Adrenal gland (tissue), 12 donors: ENCODE measurements around the gene TMEM18. TPM values are rescaled to one million over a fixed set of nuclear protein-coding genes. Genes with fewer than 3 reads are reported as not detected.
"Not testable (repeated sequence)": the region's sequence is repeated elsewhere in the genome, so short reads cannot be mapped to it uniquely, and the experiment has no call there.

Experiments
- DNase-seq, 7 donors: peaks; one replicate each; pipeline ENCODE4 v3.0.0-alpha.2; 2019 to 2020
- H3K27ac ChIP-seq, 5 donors: fragments of 200-600 bp; sonication (generic) in 4 of 5; 1 replicate in 3 of 5; 2 replicates in 2 of 5; pipeline versions ENCODE4 v1.5.1 to v1.8.0; 2016 to 2020; ENCODE audit warnings: mild to moderate bottlenecking in 1 of 5
- H3K27me3 ChIP-seq: fragments of 200-600 bp; 2 replicates; pipeline ENCODE4 v1.8.0; 2021
- H3K36me3 ChIP-seq, 2 donors: fragments of 200-600 bp; replicated peaks in 1 of 2; 1 replicate in 1 of 2; 2 replicates in 1 of 2; pipeline versions ENCODE4 v1.5.1 to v1.8.0; 2018 to 2022
- H3K4me1 ChIP-seq, 2 donors: fragments of 200-600 bp; replicated peaks in 1 of 2; 1 replicate in 1 of 2; 2 replicates in 1 of 2; pipeline versions ENCODE4 v1.5.1 to v1.8.0; 2018 to 2021
- H3K4me3 ChIP-seq, 4 donors: fragments of 200-600 bp; sonication (generic) in 3 of 4; one replicate each; pipeline ENCODE4 v1.5.1; 2016 to 2018
- H3K9me3 ChIP-seq, 3 donors: fragments of 200-600 bp; sonication (generic) in 1 of 3; replicated peaks in 1 of 3; 1 replicate in 2 of 3; 2 replicates in 1 of 3; pipeline versions ENCODE4 v1.5.1 to v1.8.0; 2016 to 2021
- CTCF ChIP-seq, 6 experiments: fragments of 450-650 bp in 4 of 6; fragments of 200-600 bp in 2 of 6; sonication (generic) in 1 of 6; IDR thresholded peaks; 1 replicate in 5 of 6; 2 replicates in 1 of 6; pipeline versions ENCODE4 v1.5.1 to v1.8.0; 2016 to 2021; ENCODE audit warnings: antibody characterized with exemption in 6 of 6, mild to moderate bottlenecking in 2 of 6, moderate library complexity in 1 of 6
- POLR2A ChIP-seq, 2 donors: fragments of 450-650 bp; IDR thresholded peaks; one replicate each; pipeline ENCODE4 v1.6.1; 2017; ENCODE audit warnings: antibody characterized with exemption in 2 of 2, mild to moderate bottlenecking in 2 of 2, moderate library complexity in 1 of 2
- WGBS, 4 donors: extraction: QIAGEN DNeasy Blood & Tissue Kit in 2 of 4; methylation state at CpG; one replicate each; pipeline versions ENCODE4 v1.1.5 to v1.1.7; 2013 to 2017; 5-methylcytosine and 5-hydroxymethylcytosine counted together
- intact Hi-C, 2 donors: fragments of 100-400 bp; cut with DNase I; formaldehyde crosslinking; loops; one replicate each; pipeline versions ENCODE4 v1.14.1 to v1.15.0; 2022 to 2023
- polyA plus RNA-seq, 3 donors: library from polyadenylated mRNA; stranded (reverse); fragments of 200-250 nt in 2 of 3; fragments of 350-450 nt in 1 of 3; fragmentation: Illumina TruSeq in 1 of 3; extraction: RNeasy Lipid Tissue Mini Kit (QIAGEN cat#74804) in 1 of 3; gene quantifications; one replicate each; pipeline ENCODE4 v1.2.3, GENCODE V29; 2013 to 2014
- total RNA-seq, 9 donors: library from RNA; depleted of rRNA in 4 of 9; stranded (reverse); fragments of >200 nt in 4 of 9; fragments of 120-200 nt in 1 of 9; fragmentation: NEBNext Ultra II Directional in 1 of 9; extraction: Animal tissue kit (Norgen Biotek cat#: 25700) in 1 of 9; gene quantifications; one replicate each; pipeline versions ENCODE4 v1.1.0 to v1.2.4, GENCODE V29; 2013 to 2023
- donor health status: healthy with polysubstance abuse.
- donor health status: Bipolar disorder and iron deficiency.
- donor health status: DM: yes; HTN: yes; CAD: no.
- donor health status: DM: no; HTN: no; CAD: no.
- donor health status: DM: no; HTN: no; CAD: no.
- donor health status: DM: yes; HTN: yes; CAD: no.

Gene TMEM18
- total and polyA plus RNA-seq, 12 donors: 17.2 to 56.9 (median 31.9) TPM

- Histone ChIP-seq H3K27ac (no peak overlapping the region), H3K36me3 (no peaks in the 10 kb centered on the region), H3K9me3 (peaks cover 0 to 5% (median 0%) of the 10 kb centered on the region in 3 donors), H3K27me3 (no peaks in the 10 kb centered on the region), H3K4me3 (no peak overlapping the region), H3K4me1 (peaks cover under 1 to 5% of the 10 kb centered on the region in 2 donors)
- no peak for DNase-seq
- intact Hi-C loops: no loop called here
- TF ChIP-seq CTCF (IDR thresholded peaks at IDR 0.05): no peak
- TF ChIP-seq POLR2A (IDR thresholded peaks at IDR 0.05): no peak
- WGBS, 4 donors: 72 to 80% (median 77%) methylated on average over 14 to 19 of the region's 19 CpGs
These were observed 12.8 kb upstream of the TMEM18 start for GRCh38 chr2:689877-690510.

GRCh38 chr2:689237-689636, 12.0 kb upstream of the TMEM18 start:
- no peak for TF ChIP-seq CTCF (IDR thresholded peaks at IDR 0.05)
- WGBS, 4 donors: 68 to 71% (median 70%) methylated on average over 5 of the region's 5 CpGs

GRCh38 chr2:688504-689076, 11.4 kb upstream of the TMEM18 start:
- Histone ChIP-seq H3K4me1 (no peaks in the 10 kb centered on the region), H3K27ac (no peak overlapping the region), H3K4me3 (no peak overlapping the region), H3K27me3 (no peaks in the 10 kb centered on the region), H3K9me3 (peaks cover 0 to 5% (median 0%) of the 10 kb centered on the region in 3 donors), H3K36me3 (no peaks in the 10 kb centered on the region)
- WGBS, 4 donors: 77 to 83% (median 78%) methylated on average over 7 of the region's 7 CpGs
- no peak for TF ChIP-seq POLR2A (IDR thresholded peaks at IDR 0.05)
- TF ChIP-seq CTCF (IDR thresholded peaks at IDR 0.05): no peak
- DNase-seq: no peak
- intact Hi-C loops: no loop called here

More at GRCh38 chr2:689237-689636, 12.0 kb upstream of the TMEM18 start:
- Histone ChIP-seq H3K36me3 (no peaks in the 10 kb centered on the region), H3K4me3 (no peak overlapping the region), H3K27ac (no peak overlapping the region), H3K27me3 (no peaks in the 10 kb centered on the region), H3K9me3 (peaks cover 0 to 5% (median 0%) of the 10 kb centered on the region in 3 donors), H3K4me1 (no peaks in the 10 kb centered on the region)
- intact Hi-C loops: no loop called here
- DNase-seq: no peak

- peaks cover 0 to 5% (median 0%) of the 10 kb centered on the region in 3 donors for H3K9me3 ChIP-seq
- intact Hi-C loops: no loop called here
- 54 to 81% (median 67%) methylated on average over 1 of the region's 1 CpG for WGBS, 4 donors
- DNase-seq: no peak
- TF ChIP-seq CTCF (IDR thresholded peaks at IDR 0.05): no peak
- TF ChIP-seq POLR2A (IDR thresholded peaks at IDR 0.05): no peak
- no peak overlapping the region for H3K27ac ChIP-seq
- H3K4me3 ChIP-seq: no peak overlapping the region
- H3K27me3 ChIP-seq: no peaks in the 10 kb centered on the region
- no peaks in the 10 kb centered on the region for H3K36me3 ChIP-seq
- H3K4me1 ChIP-seq: no peaks in the 10 kb centered on the region
These were observed 8.2 kb upstream of the TMEM18 start for GRCh38 chr2:685421-685820.

- H3K9me3 ChIP-seq, DNase-seq, intact Hi-C loops, H3K27me3 ChIP-seq, H3K4me1 ChIP-seq, H3K36me3 ChIP-seq, H3K4me3 ChIP-seq, H3K27ac ChIP-seq: not testable (repeated sequence)
- WGBS, 4 donors: 81 to 96% (median 91%) methylated on average over 2 of the region's 2 CpGs
These were observed 7.7 kb upstream of the TMEM18 start for GRCh38 chr2:684913-685312.
